OCI-M1 (cell line): ENCODE results near the gene SARDH.

Experiments
- DNase-seq: peaks from one replicate; lab custom pipeline; 2025; lab: John Stamatoyannopoulos, UW

Gene SARDH

GRCh38 chr9:133713960-133714495 lies 24.1 kb downstream of the SARDH start:
- no peak for DNase-seq

- no peak for DNase-seq
Observed at GRCh38 chr9:133713150-133713959, 24.8 kb downstream of the SARDH start.

- no peak for DNase-seq
Observed at GRCh38 chr9:133712221-133713100, 25.7 kb downstream of the SARDH start.

- DNase-seq, result no peak
Observed at GRCh38 chr9:133711428-133712220, 26.5 kb downstream of the SARDH start.

GRCh38 chr9:133710661-133711427 lies 27.3 kb downstream of the SARDH start:
- DNase-seq, result no peak

- DNase-seq, result no peak
Observed at GRCh38 chr9:133709691-133710571, 28.2 kb downstream of the SARDH start.

GRCh38 chr9:133709015-133709611 lies 29.0 kb downstream of the SARDH start:
- DNase-seq, result no peak

- DNase-seq, result no peak
Observed at GRCh38 chr9:133708246-133709014, 29.7 kb downstream of the SARDH start.

GRCh38 chr9:133707763-133708245 lies 30.3 kb downstream of the SARDH start:
- DNase-seq, result no peak

GRCh38 chr9:133707065-133707762 lies 30.9 kb downstream of the SARDH start:
- no peak for DNase-seq

GRCh38 chr9:133706307-133707050 lies 31.7 kb downstream of the SARDH start:
- no peak for DNase-seq

GRCh38 chr9:133705576-133705975 lies 32.6 kb downstream of the SARDH start:
- no peak for DNase-seq

- no peak for DNase-seq
Observed at GRCh38 chr9:133704711-133705181, 33.4 kb downstream of the SARDH start.

GRCh38 chr9:133703591-133704399 lies 34.4 kb downstream of the SARDH start:
- no peak for DNase-seq

GRCh38 chr9:133702798-133703590 lies 35.2 kb downstream of the SARDH start:
- DNase-seq, result no peak
